HAP-1 (cell line): ENCODE results near the gene KDR.
A peak's percentile ranks its signal among the peaks of the same experiment; 100 is the strongest.

ENCODE experiments used
- DNase-seq, 2 experiments: peaks; one replicate each; pipeline ENCODE4 v3.0.0-alpha.2; 2016 to 2020; ENCODE audit warnings: low spot score in 2 of 2
- H3K27me3 ChIP-seq: fragments of 250-450 bp; sonication (Bioruptor Pico); 2 replicates; pipeline ENCODE4 v1.5.1; 2020; ENCODE audit warnings: low read depth, mild to moderate bottlenecking, moderate library complexity
- H3K36me3 ChIP-seq: fragments of 250-450 bp; sonication (Bioruptor Pico); replicated peaks from 2 replicates; pipeline ENCODE4 v1.5.1; 2020; ENCODE audit warnings: mild to moderate bottlenecking
- H3K4me1 ChIP-seq: fragments of 250-450 bp; sonication (Bioruptor Pico); 2 replicates; pipeline ENCODE4 v1.5.1; 2020; ENCODE audit warnings: mild to moderate bottlenecking
- H3K4me3 ChIP-seq: fragments of 250-450 bp; sonication (Bioruptor Pico); 2 replicates; pipeline ENCODE4 v1.5.1; 2020; ENCODE audit warnings: mild to moderate bottlenecking, moderate library complexity
- H3K9me3 ChIP-seq: fragments of 250-450 bp; sonication (Bioruptor Pico); 2 replicates; pipeline ENCODE4 v1.5.1; 2020; ENCODE audit warnings: mild to moderate bottlenecking, moderate library complexity
- in situ Hi-C: fragments of 300-500 bp; cut with MboI; formaldehyde crosslinking; loops from 3 replicates; pipeline ENCODE4 v1.14.3; 2020; ENCODE audit warnings: low sequenced_read_pairs, inconsistent platforms, mixed read lengths

KDR gene

GRCh38 chr4:55082756-55083155, 42.6 kb downstream of the KDR start:
- Histone ChIP-seq H3K4me1 (peaks cover 4% of the 10 kb centered on the region), H3K9me3 (no peaks in the 10 kb centered on the region), H3K27me3 (peaks cover 40% of the 10 kb centered on the region), H3K4me3 (no peak overlapping the region), H3K36me3 (no peaks in the 10 kb centered on the region)
- in situ Hi-C loops = no loop called here
- DNase-seq = no peak

GRCh38 chr4:55080174-55080865, 45.1 kb downstream of the KDR start:
- H3K4me1 ChIP-seq = no peaks in the 10 kb centered on the region
- peaks cover 40% of the 10 kb centered on the region for H3K27me3 ChIP-seq
- H3K4me3 ChIP-seq = no peak overlapping the region
- no peak for DNase-seq
- H3K9me3 ChIP-seq = no peaks in the 10 kb centered on the region
- no peaks in the 10 kb centered on the region for H3K36me3 ChIP-seq
- in situ Hi-C loops = no loop called here

GRCh38 chr4:55079451-55080173, 45.8 kb downstream of the KDR start:
- Histone ChIP-seq H3K9me3 (no peaks in the 10 kb centered on the region), H3K27me3 (peaks cover 40% of the 10 kb centered on the region), H3K36me3 (no peaks in the 10 kb centered on the region), H3K4me3 (no peak overlapping the region), H3K4me1 (no peaks in the 10 kb centered on the region)
- in situ Hi-C loops = no loop called here
- no peak for DNase-seq

- in situ Hi-C loops = no loop called here
- no peak for DNase-seq
These were observed 46.4 kb downstream of the KDR start for GRCh38 chr4:55078987-55079386.

GRCh38 chr4:55077577-55077976, 47.8 kb downstream of the KDR start:
- Histone ChIP-seq H3K4me1 (no peaks in the 10 kb centered on the region), H3K27me3 (peaks cover 39% of the 10 kb centered on the region), H3K36me3 (no peaks in the 10 kb centered on the region), H3K9me3 (no peaks in the 10 kb centered on the region), H3K4me3 (no peak overlapping the region)
- in situ Hi-C loops = no loop called here
- DNase-seq = no peak

More at GRCh38 chr4:55078987-55079386, 46.4 kb downstream of the KDR start:
- no peak overlapping the region for H3K4me3 ChIP-seq
- H3K9me3 ChIP-seq = no peaks in the 10 kb centered on the region
- H3K4me1 ChIP-seq = no peaks in the 10 kb centered on the region
- peaks cover 40% of the 10 kb centered on the region for H3K27me3 ChIP-seq
- H3K36me3 ChIP-seq = no peaks in the 10 kb centered on the region

GRCh38 chr4:55075823-55076716, 49.3 kb downstream of the KDR start:
- H3K27me3 ChIP-seq = peaks cover 26% of the 10 kb centered on the region
- in situ Hi-C loops = no loop called here
- no peaks in the 10 kb centered on the region for H3K9me3 ChIP-seq
- DNase-seq = no peak
- H3K4me1 ChIP-seq = no peaks in the 10 kb centered on the region
- no peak overlapping the region for H3K4me3 ChIP-seq
- H3K36me3 ChIP-seq = no peaks in the 10 kb centered on the region

GRCh38 chr4:55075376-55075775, 50.0 kb downstream of the KDR start:
- no peak for DNase-seq
- Histone ChIP-seq H3K4me3 (no peak overlapping the region), H3K4me1 (no peaks in the 10 kb centered on the region), H3K36me3 (no peaks in the 10 kb centered on the region), H3K9me3 (no peaks in the 10 kb centered on the region), H3K27me3 (peaks cover 19% of the 10 kb centered on the region)
- in situ Hi-C loops = no loop called here

GRCh38 chr4:55074386-55074785, 51.0 kb downstream of the KDR start:
- in situ Hi-C loops = no loop called here

GRCh38 chr4:55071951-55072350, 53.4 kb downstream of the KDR start:
- Histone ChIP-seq H3K4me1 (no peaks in the 10 kb centered on the region), H3K27me3 (no peaks in the 10 kb centered on the region), H3K9me3 (no peaks in the 10 kb centered on the region), H3K36me3 (no peaks in the 10 kb centered on the region), H3K4me3 (no peak overlapping the region)
- DNase-seq = no peak
- in situ Hi-C loops = no loop called here

More at GRCh38 chr4:55074386-55074785, 51.0 kb downstream of the KDR start:
- DNase-seq = peak in 1 of 2 experiments; percentile 7
- Histone ChIP-seq H3K4me1 (no peaks in the 10 kb centered on the region), H3K36me3 (no peaks in the 10 kb centered on the region), H3K27me3 (peaks cover 10% of the 10 kb centered on the region), H3K4me3 (no peak overlapping the region), H3K9me3 (no peaks in the 10 kb centered on the region)

GRCh38 chr4:55069248-55069647, 56.1 kb downstream of the KDR start:
- no peak for DNase-seq
- H3K9me3 ChIP-seq = no peaks in the 10 kb centered on the region
- H3K27me3 ChIP-seq = no peaks in the 10 kb centered on the region
- H3K4me1 ChIP-seq = no peaks in the 10 kb centered on the region
- in situ Hi-C loops = no loop called here
- H3K36me3 ChIP-seq = no peaks in the 10 kb centered on the region
- no peak overlapping the region for H3K4me3 ChIP-seq

GRCh38 chr4:55068522-55068921, 56.9 kb downstream of the KDR start:
- Histone ChIP-seq H3K9me3 (no peaks in the 10 kb centered on the region), H3K27me3 (no peaks in the 10 kb centered on the region), H3K4me3 (no peak overlapping the region), H3K36me3 (no peaks in the 10 kb centered on the region), H3K4me1 (no peaks in the 10 kb centered on the region)
- DNase-seq = no peak
- in situ Hi-C loops = no loop called here

GRCh38 chr4:55066018-55066417, 59.4 kb downstream of the KDR start:
- H3K36me3 ChIP-seq = no peaks in the 10 kb centered on the region
- no peaks in the 10 kb centered on the region for H3K9me3 ChIP-seq
- no peaks in the 10 kb centered on the region for H3K27me3 ChIP-seq
- H3K4me3 ChIP-seq = no peak overlapping the region
- no peak for DNase-seq
- in situ Hi-C loops = no loop called here
- no peaks in the 10 kb centered on the region for H3K4me1 ChIP-seq

- Histone ChIP-seq H3K27me3 (no peaks in the 10 kb centered on the region), H3K36me3 (no peaks in the 10 kb centered on the region), H3K4me3 (no peak overlapping the region), H3K9me3 (no peaks in the 10 kb centered on the region), H3K4me1 (no peaks in the 10 kb centered on the region)
- in situ Hi-C loops = no loop called here
- no peak for DNase-seq
These were observed 69.9 kb downstream of the KDR start for GRCh38 chr4:55055529-55055928.

GRCh38 chr4:55051532-55051931, 73.9 kb downstream of the KDR start:
- no peaks in the 10 kb centered on the region for H3K27me3 ChIP-seq
- in situ Hi-C loops = no loop called here
- DNase-seq = no peak
- no peaks in the 10 kb centered on the region for H3K36me3 ChIP-seq
- H3K4me1 ChIP-seq = no peaks in the 10 kb centered on the region
- no peak overlapping the region for H3K4me3 ChIP-seq
- no peaks in the 10 kb centered on the region for H3K9me3 ChIP-seq
